IPS-NIHi7 (cell line): ENCODE results near the gene RIOK3.
"Not testable (repeated sequence)": the region's sequence is repeated elsewhere in the genome, so short reads cannot be mapped to it uniquely, and the experiment has no call there.

ENCODE experiments used
- DNase-seq: peaks from one replicate; pipeline ENCODE4 v3.0.0; 2012; ENCODE audit warnings: mixed read lengths; ENCODE audit errors: extremely low spot score

RIOK3 gene

DNA sequence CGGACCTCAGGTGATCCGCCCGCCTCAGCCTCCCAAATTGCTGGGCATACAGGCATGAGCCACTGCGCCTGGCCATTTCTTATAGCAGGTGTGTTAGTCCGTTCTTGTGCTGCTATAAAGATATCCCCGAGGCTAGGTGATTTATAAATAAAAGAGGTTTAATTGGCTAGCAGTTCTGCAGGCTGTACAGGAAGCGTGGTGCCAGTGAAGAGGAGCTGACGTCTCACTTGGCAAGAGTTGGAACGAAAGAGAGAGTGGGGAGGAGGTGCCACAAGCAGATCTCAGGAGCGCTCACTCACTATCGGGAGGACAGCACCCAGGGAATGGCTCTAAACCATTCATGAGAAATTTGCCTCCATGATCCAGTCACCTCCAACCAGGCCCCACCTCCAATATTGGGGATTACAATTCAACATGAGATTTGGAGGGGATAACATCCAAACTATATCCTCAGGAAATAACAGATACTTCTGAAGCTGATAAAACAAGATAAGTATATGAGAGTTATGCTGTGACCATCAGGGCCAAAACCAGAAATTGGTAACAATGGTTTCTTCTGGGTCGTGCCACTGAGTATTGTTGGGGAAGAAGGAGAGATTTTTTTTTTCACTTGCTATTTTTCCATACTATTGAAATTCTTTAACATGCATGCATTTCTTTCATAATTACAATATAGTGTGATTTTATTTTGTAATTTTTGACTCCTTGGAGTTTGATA is 42.8 kb downstream of the RIOK3 start:
- no peak for DNase-seq

DNA sequence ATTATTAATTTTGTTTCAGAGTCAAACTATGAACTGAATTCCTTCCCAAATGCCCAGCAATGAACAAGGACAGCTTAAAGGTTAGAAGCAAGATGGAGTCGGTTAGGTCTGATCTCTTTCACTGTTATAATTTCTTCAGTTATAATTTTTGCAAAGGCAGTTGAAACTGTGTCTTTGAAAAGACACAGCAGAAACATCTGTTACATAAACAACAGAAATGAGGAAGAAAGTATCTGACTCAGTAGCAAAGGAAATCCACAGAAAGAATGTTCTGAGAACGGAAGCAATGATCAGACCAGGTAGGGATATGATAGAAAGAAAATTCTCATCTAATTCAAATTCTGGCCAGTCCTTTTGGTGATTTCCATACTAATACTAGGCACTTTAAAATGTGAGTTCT is 45.0 kb downstream of the RIOK3 start:
- no peak for DNase-seq

- peak; percentile 72 for DNase-seq
These were observed 45.8 kb downstream of the RIOK3 start for GRCh38 chr18:23498877-23499276.

DNA sequence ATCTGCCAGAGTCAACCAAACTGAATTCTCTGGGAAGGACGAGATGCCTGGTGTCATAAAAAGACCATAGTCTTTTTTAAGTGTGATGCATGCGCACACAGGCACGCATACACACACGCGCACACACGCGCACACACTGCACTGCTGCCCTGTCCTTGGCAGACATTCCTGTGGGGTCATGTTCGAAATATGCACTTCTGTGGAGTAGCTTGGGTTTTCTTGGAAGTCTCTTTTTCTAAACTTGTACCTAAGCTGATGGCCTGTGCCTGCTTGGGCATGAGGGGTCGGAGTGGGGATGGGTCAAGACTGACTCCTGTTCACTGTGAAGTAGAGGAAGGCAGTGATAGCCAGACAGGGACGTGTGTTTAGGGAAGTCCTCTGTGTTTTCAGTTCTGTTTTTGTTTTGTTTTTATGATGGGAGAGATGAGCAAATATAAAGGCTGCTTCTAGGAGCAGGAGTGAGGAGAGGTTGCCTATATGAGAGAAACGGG is 46.2 kb downstream of the RIOK3 start:
- DNase-seq = no peak

GRCh38 chr18:23501626-23502025 is 48.5 kb downstream of the RIOK3 start:
- DNase-seq = no peak

DNA sequence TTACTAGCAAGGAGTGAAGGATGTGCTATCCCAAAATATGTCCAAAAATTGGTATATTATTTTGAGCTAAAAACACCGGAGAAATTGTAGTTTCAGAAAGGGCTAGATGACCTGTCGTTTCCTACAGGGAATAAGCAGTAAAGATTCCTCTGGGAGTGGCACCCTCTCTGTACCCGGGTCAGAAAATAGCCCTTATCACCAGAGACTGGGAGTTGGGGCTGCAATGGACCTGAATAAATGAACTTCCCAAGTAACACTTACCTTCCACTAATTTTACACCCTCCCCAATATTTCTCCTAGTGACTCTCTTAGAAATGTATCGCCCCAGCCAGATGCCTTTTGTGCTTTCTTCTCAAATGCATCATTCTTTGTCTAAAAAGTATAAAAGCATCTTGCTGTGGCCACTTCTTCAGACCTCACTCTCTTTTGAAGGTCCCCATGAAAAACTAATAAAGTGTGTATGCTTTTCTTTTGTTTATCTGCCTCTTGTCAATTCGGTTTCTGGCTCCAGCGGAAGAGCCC is 49.5 kb downstream of the RIOK3 start:
- no peak for DNase-seq

DNA sequence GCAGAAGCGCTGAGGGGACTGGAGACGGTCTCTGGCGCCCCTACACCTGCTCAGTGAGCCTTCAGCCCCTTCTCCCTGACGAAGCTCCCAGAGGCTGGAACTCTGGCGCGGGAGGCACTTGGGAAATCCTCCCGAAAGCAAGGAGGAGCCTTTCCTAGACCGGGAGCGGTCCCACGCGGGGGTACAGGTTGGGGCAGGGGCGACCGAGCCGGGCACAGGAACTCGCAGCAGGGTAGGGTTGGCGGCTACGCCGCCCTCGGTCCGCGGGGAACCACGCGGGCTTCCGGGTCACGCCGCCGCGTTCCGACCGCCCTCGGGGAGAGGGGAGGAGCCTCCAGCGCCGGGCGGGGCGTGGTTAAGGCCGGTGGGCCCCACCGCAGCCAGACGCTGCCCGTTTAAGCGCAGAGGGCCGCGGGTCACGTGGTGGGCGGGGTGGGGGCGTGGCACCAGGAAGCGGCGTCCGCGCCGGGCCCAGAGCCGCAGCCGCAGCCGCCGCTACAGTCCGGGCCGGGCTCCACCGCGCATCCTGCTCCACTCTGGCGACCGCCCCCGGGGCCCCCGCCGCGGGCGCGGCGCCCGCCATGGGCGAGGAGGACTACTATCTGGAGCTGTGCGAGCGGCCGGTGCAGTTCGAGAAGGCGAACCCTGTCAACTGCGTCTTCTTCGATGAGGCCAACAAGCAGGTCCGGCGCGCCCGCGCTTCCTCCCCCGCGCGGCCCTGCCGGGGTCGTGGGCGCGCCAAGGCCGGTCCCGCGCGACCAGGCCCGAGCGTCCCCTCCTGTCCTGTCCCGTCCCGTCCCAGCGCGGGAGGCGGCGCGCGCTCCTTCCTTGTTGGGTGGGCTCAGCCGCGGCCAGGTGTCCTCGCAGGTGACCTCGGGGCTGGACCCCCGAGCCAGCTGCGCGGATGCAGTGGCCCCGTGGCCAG is 50.2 kb downstream of the RIOK3 start, which contains the start of gene RMC1:
Gene RMC1, plus strand, starts transcription at position 474 of the 925 bp plus-strand sequence. Its CDS starts 108 bp downstream, at position 582.
- DNase-seq = peak; percentile 95

GRCh38 chr18:23503963-23504344 is 50.9 kb downstream of the RIOK3 start:
- DNase-seq = no peak

GRCh38 chr18:23504720-23505119 is 51.6 kb downstream of the RIOK3 start:
- DNase-seq = no peak

- no peak for DNase-seq
These were observed 53.3 kb downstream of the RIOK3 start for GRCh38 chr18:23506393-23506792.

DNA sequence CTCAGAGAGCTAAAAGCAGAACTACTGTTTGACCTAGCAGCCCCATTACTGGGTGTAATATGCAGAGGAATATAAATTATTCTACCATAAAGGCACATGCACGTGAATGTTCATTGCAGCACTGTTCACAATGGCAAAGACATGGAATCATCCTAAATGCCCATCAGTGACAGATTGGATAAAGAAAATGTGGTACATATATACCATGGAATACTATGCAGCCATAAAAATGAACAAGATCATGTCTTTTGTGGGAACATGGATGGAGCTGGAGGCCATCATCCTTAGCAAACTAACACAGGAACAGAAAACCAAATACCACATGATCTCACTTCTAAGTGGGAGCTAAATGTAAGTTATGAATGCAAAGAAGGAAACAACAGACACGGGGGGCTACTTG is 57.8 kb downstream of the RIOK3 start:
- not testable (repeated sequence) for DNase-seq

GRCh38 chr18:23512216-23512615 is 59.1 kb downstream of the RIOK3 start:
- DNase-seq = not testable (repeated sequence)

DNA sequence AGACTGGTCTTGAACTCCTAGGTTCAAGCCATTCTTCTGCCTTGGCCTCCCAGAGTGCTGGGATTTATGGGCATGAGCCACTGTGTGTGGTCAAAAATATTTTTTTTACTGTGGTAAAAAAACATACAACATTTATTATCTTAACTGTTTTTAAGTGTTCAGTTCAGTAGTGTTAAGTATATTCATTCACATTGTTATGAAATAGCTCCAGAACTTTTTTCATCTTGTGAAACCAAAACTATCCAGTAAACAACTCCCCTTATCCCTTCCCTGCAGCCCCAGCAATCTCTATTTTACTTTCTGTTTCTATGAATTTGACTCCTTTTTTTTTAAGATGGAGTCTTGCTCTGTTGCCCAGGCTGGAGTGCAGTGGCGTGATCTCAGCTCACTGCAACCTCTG is 59.6 kb downstream of the RIOK3 start:
- DNase-seq = no peak

GRCh38 chr18:23515911-23516546 is 62.9 kb downstream of the RIOK3 start:
- peak; percentile 88 for DNase-seq

- DNase-seq = no peak
These were observed 66.6 kb downstream of the RIOK3 start for GRCh38 chr18:23519734-23520133.

DNA sequence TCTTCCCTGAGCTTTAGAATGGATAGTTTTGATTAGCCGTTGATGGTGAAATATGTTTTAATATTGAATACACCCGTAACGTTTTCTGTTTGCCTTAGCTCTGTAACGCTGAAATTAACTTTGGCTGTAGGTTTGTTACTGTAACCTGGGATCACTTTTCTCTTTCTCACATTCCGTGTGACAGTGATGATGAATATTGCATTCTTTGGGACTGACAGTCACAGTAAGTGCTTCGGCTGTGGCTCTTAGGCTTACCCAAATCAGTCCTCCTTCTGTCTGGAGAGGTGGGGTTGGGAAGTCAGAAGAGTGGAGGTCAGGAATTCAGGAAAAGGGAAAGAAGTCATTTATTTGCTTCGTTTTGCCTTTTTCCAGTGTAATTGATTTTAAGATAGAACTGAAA is 68.2 kb downstream of the RIOK3 start:
- DNase-seq = no peak

GRCh38 chr18:23521907-23522306 is 68.8 kb downstream of the RIOK3 start:
- no peak for DNase-seq

- DNase-seq = no peak
These were observed 70.5 kb downstream of the RIOK3 start for GRCh38 chr18:23523429-23524212.

GRCh38 chr18:23524213-23524707 is 71.2 kb downstream of the RIOK3 start:
- DNase-seq = no peak

DNA sequence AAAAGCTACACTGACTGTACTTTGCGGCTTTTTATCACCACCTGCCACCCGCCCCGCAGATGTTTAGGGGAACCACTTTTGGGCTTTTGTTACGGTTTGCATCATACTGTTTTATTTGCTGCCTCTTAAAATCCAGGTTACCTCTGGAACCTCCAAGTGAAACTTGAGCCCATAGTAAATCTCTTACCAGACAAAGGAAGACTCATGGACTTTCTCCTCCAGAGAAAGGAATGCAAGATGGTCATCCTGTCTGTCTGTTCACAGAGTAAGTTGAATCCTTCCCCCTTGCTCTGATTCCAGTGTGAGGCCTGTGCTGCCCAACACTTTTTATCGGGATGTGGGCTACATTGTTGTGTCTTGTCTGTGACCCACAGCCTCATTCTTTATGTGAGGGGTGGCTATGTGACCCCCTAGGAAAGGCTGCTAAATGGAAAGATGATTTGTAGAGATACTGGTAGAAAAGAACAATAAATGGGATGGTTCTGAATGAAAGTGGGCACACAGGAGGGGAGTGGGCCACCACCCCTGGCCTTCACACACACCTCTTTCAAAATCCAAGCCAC is 73.5 kb downstream of the RIOK3 start:
- no peak for DNase-seq
